HG03571 (cell line): ENCODE results near the gene TNF.

ENCODE experiments used
- ATAC-seq: cut with Tn5 transposase; IDR thresholded peaks from one replicate; pipeline ENCODE4 v1.9.1; 2021; ENCODE audit not compliant: unreplicated experiment

Gene TNF

GRCh38 chr6:31572041-31572911 lies 3.1 kb upstream of the TNF start, which contains the start of gene LTA:
LTA (plus strand) TSS chr6:31572289; CDS start chr6:31572743, 454 bp downstream.
- no peak for ATAC-seq

DNA sequence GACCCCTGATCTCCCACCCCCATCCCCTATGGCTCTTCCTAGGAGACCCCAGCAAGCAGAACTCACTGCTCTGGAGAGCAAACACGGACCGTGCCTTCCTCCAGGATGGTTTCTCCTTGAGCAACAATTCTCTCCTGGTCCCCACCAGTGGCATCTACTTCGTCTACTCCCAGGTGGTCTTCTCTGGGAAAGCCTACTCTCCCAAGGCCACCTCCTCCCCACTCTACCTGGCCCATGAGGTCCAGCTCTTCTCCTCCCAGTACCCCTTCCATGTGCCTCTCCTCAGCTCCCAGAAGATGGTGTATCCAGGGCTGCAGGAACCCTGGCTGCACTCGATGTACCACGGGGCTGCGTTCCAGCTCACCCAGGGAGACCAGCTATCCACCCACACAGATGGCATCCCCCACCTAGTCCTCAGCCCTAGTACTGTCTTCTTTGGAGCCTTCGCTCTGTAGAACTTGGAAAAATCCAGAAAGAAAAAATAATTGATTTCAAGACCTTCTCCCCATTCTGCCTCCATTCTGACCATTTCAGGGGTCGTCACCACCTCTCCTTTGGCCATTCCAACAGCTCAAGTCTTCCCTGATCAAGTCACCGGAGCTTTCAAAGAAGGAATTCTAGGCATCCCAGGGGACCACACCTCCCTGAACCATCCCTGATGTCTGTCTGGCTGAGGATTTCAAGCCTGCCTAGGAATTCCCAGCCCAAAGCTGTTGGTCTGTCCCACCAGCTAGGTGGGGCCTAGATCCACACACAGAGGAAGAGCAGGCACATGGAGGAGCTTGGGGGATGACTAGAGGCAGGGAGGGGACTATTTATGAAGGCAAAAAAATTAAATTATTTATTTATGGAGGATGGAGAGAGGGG lies 1.9 kb upstream of the TNF start:
- ATAC-seq: no peak

GRCh38 chr6:31574106-31575061 lies 981 bp upstream of the TNF start:
- ATAC-seq: no peak

DNA sequence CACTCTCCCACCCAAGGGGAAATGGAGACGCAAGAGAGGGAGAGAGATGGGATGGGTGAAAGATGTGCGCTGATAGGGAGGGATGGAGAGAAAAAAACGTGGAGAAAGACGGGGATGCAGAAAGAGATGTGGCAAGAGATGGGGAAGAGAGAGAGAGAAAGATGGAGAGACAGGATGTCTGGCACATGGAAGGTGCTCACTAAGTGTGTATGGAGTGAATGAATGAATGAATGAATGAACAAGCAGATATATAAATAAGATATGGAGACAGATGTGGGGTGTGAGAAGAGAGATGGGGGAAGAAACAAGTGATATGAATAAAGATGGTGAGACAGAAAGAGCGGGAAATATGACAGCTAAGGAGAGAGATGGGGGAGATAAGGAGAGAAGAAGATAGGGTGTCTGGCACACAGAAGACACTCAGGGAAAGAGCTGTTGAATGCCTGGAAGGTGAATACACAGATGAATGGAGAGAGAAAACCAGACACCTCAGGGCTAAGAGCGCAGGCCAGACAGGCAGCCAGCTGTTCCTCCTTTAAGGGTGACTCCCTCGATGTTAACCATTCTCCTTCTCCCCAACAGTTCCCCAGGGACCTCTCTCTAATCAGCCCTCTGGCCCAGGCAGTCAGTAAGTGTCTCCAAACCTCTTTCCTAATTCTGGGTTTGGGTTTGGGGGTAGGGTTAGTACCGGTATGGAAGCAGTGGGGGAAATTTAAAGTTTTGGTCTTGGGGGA lies 754 bp downstream of the TNF start:
- ATAC-seq: no peak

DNA sequence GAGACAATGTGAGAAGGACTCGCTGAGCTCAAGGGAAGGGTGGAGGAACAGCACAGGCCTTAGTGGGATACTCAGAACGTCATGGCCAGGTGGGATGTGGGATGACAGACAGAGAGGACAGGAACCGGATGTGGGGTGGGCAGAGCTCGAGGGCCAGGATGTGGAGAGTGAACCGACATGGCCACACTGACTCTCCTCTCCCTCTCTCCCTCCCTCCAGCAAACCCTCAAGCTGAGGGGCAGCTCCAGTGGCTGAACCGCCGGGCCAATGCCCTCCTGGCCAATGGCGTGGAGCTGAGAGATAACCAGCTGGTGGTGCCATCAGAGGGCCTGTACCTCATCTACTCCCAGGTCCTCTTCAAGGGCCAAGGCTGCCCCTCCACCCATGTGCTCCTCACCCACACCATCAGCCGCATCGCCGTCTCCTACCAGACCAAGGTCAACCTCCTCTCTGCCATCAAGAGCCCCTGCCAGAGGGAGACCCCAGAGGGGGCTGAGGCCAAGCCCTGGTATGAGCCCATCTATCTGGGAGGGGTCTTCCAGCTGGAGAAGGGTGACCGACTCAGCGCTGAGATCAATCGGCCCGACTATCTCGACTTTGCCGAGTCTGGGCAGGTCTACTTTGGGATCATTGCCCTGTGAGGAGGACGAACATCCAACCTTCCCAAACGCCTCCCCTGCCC lies 1.7 kb downstream of the TNF start:
- ATAC-seq: no peak

GRCh38 chr6:31577579-31577966 lies 2.2 kb downstream of the TNF start:
- ATAC-seq: no peak

GRCh38 chr6:31578184-31579118 lies 3.1 kb downstream of the TNF start:
- ATAC-seq: no peak

DNA sequence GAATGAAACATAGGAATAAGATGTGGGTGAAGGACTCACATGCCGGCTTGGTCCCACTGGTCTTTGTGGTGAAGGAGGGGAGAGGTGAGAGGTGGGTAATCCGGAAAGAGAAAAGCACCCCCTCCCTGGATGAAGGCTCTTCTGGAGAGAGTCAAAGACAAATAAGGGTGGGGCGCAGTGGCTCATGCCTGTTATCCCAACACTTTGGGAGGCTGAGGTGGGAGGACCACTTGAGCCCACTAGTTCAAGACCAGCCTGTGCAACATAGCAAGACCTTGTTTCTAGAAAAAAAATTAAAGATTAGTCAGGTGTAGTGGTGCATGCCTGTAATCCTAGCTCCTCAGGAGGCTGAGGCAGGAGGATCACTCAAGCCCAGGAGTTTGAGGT lies 3.7 kb downstream of the TNF start:
- no peak for ATAC-seq

GRCh38 chr6:31579546-31580437 lies 4.4 kb downstream of the TNF start:
- ATAC-seq: no peak

GRCh38 chr6:31580438-31580740 lies 5.0 kb downstream of the TNF start:
- no peak for ATAC-seq

DNA sequence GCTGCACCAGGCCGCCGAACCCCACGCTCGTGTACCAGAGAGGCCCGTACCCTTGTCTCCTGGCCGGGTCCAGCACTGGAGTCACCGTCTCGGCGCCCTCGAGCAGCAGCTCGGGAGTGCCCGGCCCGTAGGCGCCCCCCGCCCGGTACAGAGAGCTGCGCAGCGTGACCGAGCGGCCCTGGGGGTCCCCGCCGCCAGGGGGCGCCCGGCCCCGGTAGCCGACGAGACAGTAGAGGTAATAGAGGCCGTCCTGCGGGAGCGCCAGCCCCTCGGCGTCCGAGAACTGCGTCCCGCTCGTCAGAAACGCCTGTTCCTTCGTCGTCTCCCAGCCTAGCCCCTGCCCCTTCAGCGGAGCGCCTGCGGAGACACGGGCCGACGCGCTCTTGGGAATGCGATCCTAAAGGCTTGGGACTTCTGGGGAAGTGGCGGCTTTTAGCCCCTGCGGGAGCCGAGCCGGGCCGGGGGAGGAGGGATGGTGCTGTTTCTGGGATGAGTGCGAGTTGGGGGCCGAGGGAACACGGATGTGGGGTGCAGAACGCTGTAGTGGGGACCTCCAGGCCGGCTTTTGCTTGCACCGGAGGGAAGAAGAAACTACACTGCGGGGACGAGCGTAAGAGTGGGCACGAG lies 5.6 kb downstream of the TNF start:
- no peak for ATAC-seq

DNA sequence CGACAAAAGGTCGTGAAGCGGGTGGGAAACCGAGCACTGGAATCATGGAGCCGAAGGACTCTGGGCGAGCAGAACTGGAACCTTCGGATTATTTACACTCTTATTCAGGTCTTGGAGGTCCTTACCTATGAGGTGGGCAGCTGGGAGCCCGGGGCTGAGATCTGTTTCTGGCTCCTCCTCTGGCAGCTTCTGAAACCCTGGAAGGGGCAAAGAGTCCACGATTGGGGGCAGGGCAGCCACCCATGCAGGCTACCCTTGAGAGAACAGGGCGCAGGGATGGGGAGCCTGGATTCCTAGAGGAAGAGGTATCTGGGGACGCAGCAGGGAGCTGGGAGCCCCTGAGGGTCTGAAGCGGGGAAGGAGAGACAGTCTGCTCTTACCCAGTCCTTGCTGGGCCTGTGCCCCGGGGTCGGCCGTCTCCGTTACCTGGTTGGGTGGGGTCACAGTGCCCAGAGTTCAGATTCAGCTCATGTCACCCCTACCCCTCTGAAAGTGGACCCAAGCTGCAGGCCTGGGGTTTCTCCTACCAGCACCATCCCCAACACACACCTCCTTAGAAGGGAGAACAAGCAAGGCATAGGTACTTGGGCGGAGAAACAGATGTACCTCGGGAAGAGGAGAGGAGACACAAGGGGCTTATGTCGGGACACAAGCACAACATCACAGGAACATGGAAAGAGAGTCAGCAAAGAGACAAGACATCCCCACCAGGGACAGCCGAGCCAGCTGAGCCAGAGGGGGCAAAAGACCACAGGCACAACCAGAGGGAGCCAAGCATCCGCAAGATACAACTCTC lies 6.3 kb downstream of the TNF start:
- ATAC-seq: no peak

GRCh38 chr6:31582230-31582643 lies 6.9 kb downstream of the TNF start, which contains the start of gene LTB:
LTB (minus strand) TSS chr6:31582424; CDS start chr6:31582417, 7 bp downstream.
- ATAC-seq: no peak

DNA sequence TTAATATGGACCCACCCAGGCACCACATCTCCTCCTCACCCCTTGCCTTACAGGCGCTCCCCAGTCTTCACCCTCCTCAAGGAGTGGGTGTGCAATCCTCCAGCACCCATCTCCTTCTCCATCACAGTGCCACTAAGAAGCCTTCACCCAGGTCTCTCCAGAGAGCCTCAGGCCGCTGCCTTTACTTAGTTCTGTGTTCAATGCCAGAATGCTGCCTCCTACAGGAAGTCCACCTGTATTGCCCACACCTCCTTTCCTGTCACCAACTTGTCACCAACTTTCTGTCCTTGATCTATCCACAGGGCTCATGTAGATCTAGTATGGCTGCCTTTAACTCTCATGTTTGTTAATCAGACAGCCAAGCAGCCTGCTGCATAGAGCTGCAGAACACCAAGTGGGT lies 10.1 kb downstream of the TNF start:
- no peak for ATAC-seq

DNA sequence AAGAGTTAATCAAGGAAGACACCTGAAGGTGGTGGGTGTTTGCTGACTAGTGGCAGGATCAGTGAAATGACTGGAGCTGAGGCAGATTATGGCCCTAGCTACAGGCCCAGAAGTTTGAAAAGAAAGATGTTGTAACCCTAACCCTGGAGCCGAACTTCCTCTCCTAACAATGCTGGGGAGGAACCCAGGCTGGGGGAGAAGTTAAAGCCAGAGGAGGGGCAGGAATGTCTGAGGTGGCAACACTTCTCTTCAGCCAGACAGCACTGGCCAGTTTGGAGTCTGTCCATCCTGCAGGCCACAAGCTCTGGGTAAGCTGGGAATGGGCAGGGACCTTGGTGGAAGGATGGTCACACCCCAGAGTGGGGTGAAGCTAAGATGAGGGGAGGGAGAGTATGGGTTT lies 10.6 kb downstream of the TNF start, which contains the start of gene LST1:
TSS of gene LST1 (plus strand) at position 270 of the 400 bp plus-strand sequence. CDS start 1,023 bp downstream, outside the sequence.
- no peak for ATAC-seq

- ATAC-seq: no peak
Observed at GRCh38 chr6:31586599-31587281, 11.4 kb downstream of the TNF start.
